IMR-90 (cell line): ENCODE data around the gene DDOST. TPM values are rescaled to one million over a fixed set of nuclear protein-coding genes. Genes with fewer than 3 reads are reported as not detected.

ENCODE experiments used
- ATAC-seq: fragments of 200-7000 bp; cut with Tn5 transposase; 2 replicates; pipeline ENCODE4 v1.9.1; 2020; ENCODE audit warnings: low read depth, mild to moderate bottlenecking, moderate library complexity
- BruUV-seq: library from RNA; stranded (reverse); fragments of 400-500 nt; replicated peaks from 2 replicates; lab custom pipeline; 2021; lab: Mats Ljungman, UMichigan
- CTCF ChIA-PET: fragments of 300-600 bp; formaldehyde crosslinking; extraction: SDS; loops from one replicate; lab custom pipeline; 2021; ENCODE audit warnings: antibody characterized with exemption; lab: Yijun Ruan, JAX
- POLR2A ChIA-PET: fragments of 300-600 bp; sonication (Branson Sonifier 250); formaldehyde crosslinking; loops from one replicate; lab custom pipeline; 2022; ENCODE audit warnings: antibody characterized with exemption; ENCODE audit not compliant: unreplicated experiment; lab: Charles Lee
- DNase-seq: peaks from one replicate; pipeline ENCODE4 v3.0.0; 2013
- H2AFZ ChIP-seq: replicated peaks from 2 replicates; pipeline ENCODE3; 2013; ENCODE audit warnings: low read length, mild to moderate bottlenecking; ENCODE audit not compliant: poor library complexity
- H2AK5ac ChIP-seq: 2 replicates; pipeline ENCODE4 v1.6.1; 2013; ENCODE audit warnings: low read depth, low read length, inconsistent platforms
- H2AK9ac ChIP-seq: replicated peaks from 2 replicates; pipeline ENCODE3; 2013; ENCODE audit warnings: mild to moderate bottlenecking, low read depth, low read length, moderate library complexity; ENCODE audit not compliant: poor library complexity
- H2BK120ac ChIP-seq: 2 replicates; pipeline ENCODE4 v1.6.1; 2013; ENCODE audit warnings: low read depth, low read length, inconsistent platforms
- H2BK15ac ChIP-seq: 3 replicates; pipeline ENCODE4 v1.6.1; 2013; ENCODE audit warnings: low read depth, low read length, inconsistent platforms
- H2BK20ac ChIP-seq: 2 replicates; pipeline ENCODE4 v1.6.1; 2013; ENCODE audit warnings: low read depth, mild to moderate bottlenecking, inconsistent platforms, low read length, moderate library complexity
- H2BK5ac ChIP-seq: 2 replicates; pipeline ENCODE4 v1.6.1; 2013; ENCODE audit warnings: mild to moderate bottlenecking, low read depth, low read length, inconsistent platforms; ENCODE audit not compliant: poor library complexity, severe bottlenecking
- H3K14ac ChIP-seq: replicated peaks from 2 replicates; pipeline ENCODE4 v1.6.1; 2013; ENCODE audit warnings: low read depth, low read length, inconsistent platforms
- H3K18ac ChIP-seq: 2 replicates; pipeline ENCODE4 v1.6.1; 2013; ENCODE audit warnings: low read depth, low read length, control low read depth
- H3K23ac ChIP-seq: 2 replicates; pipeline ENCODE4 v1.6.1; 2013; ENCODE audit warnings: low read depth, low read length, inconsistent platforms
- H3K27ac ChIP-seq: 2 replicates; pipeline ENCODE4 v1.5.1; 2013; ENCODE audit warnings: mild to moderate bottlenecking, control low read depth, low read length; ENCODE audit not compliant: insufficient read depth
- H3K27me3 ChIP-seq: 2 replicates; pipeline ENCODE4 v1.6.1; 2013; ENCODE audit warnings: low read length; ENCODE audit not compliant: control insufficient read depth, insufficient read depth
- H3K36me3 ChIP-seq: 2 replicates; pipeline ENCODE4 v1.6.1; 2013; ENCODE audit warnings: low read length, mixed read lengths; ENCODE audit not compliant: control insufficient read depth, insufficient read depth
- H3K4ac ChIP-seq: 2 replicates; pipeline ENCODE4 v1.6.1; 2013; ENCODE audit warnings: low read depth, low read length, inconsistent platforms
- H3K4me1 ChIP-seq: 2 replicates; pipeline ENCODE4 v1.6.1; 2013; ENCODE audit warnings: low read length, mixed read lengths; ENCODE audit not compliant: control insufficient read depth, insufficient read depth
- H3K4me2 ChIP-seq: 2 replicates; pipeline ENCODE4 v1.6.1; 2013; ENCODE audit warnings: low read depth, mild to moderate bottlenecking, control low read depth, low read length, moderate library complexity
- H3K4me3 ChIP-seq: 2 replicates; pipeline ENCODE4 v1.5.1; 2013; ENCODE audit warnings: low read depth, mild to moderate bottlenecking, control low read depth, low read length, moderate library complexity; ENCODE audit not compliant: insufficient read depth
- H3K56ac ChIP-seq: 2 replicates; pipeline ENCODE4 v1.6.1; 2013; ENCODE audit warnings: low read length, inconsistent platforms; ENCODE audit not compliant: insufficient read depth; ENCODE audit errors: extremely low read depth
- H3K79me1 ChIP-seq, 2 experiments: 2 replicates each; pipeline ENCODE4 v1.6.1; 2013; ENCODE audit warnings: low read length in 2 of 2, inconsistent platforms in 1 of 2, low read depth in 1 of 2
- H3K9ac ChIP-seq: 2 replicates; pipeline ENCODE4 v1.6.1; 2013; ENCODE audit warnings: low read depth, low read length, control low read depth
- H3K9me1 ChIP-seq: 2 replicates; pipeline ENCODE4 v1.6.1; 2013; ENCODE audit warnings: low read length, inconsistent platforms; ENCODE audit not compliant: insufficient read depth
- H3K9me3 ChIP-seq: 2 replicates; pipeline ENCODE4 v1.6.1; 2013; ENCODE audit warnings: low read length; ENCODE audit not compliant: control insufficient read depth, insufficient read depth
- H4K20me1 ChIP-seq: 2 replicates; pipeline ENCODE4 v1.6.1; 2013; ENCODE audit warnings: low read length, inconsistent platforms; ENCODE audit not compliant: insufficient read depth
- H4K5ac ChIP-seq: 2 replicates; pipeline ENCODE4 v1.6.1; 2013; ENCODE audit warnings: mild to moderate bottlenecking, low read depth, low read length, control low read depth
- H4K8ac ChIP-seq, 2 experiments: 2 replicates each; pipeline ENCODE4 v1.6.1; 2013; ENCODE audit warnings: low read depth in 2 of 2, low read length in 2 of 2, control low read depth in 1 of 2, inconsistent platforms in 1 of 2
- H4K91ac ChIP-seq: 2 replicates; pipeline ENCODE4 v1.6.1; 2013; ENCODE audit warnings: low read depth, low read length, inconsistent platforms; ENCODE audit not compliant: insufficient read depth
- CEBPB ChIP-seq: IDR thresholded peaks from 2 replicates; pipeline ENCODE4 v1.6.1; 2012; ENCODE audit warnings: low read depth, low read length, improper control_type of control experiment
- FOS ChIP-seq: fragments of 150-350 bp; IDR thresholded peaks from 2 replicates; pipeline ENCODE4 v1.6.1; 2016; ENCODE audit warnings: low read depth, low read length
- MAZ ChIP-seq: IDR thresholded peaks from 2 replicates; pipeline ENCODE4 v1.6.1; 2012; ENCODE audit warnings: low read depth, mild to moderate bottlenecking, low read length, improper control_type of control experiment, moderate library complexity, borderline replicate concordance
- NFE2L2 ChIP-seq: fragments of 150-350 bp; IDR thresholded peaks from 2 replicates; pipeline ENCODE4 v1.6.1; 2016; ENCODE audit warnings: low read depth, mild to moderate bottlenecking, low read length
- RCOR1 ChIP-seq: IDR thresholded peaks from 2 replicates; pipeline ENCODE4 v1.6.1; 2012; ENCODE audit warnings: mild to moderate bottlenecking, low read length, improper control_type of control experiment; ENCODE audit not compliant: insufficient replicate concordance
- SMC3 ChIP-seq: fragments of 150-350 bp; IDR thresholded peaks from 2 replicates; pipeline ENCODE4 v1.6.1; 2016; ENCODE audit warnings: low read depth, mild to moderate bottlenecking, antibody characterized with exemption, low read length, moderate library complexity
- USF2 ChIP-seq: fragments of 150-350 bp; IDR thresholded peaks from 2 replicates; pipeline ENCODE4 v1.6.1; 2017; ENCODE audit warnings: mild to moderate bottlenecking, antibody characterized with exemption, low read length, low read depth
- WGBS, 2 experiments: methylation state at CpG; one replicate each; pipeline versions ENCODE4 v1.1.5 to v1.1.7; 2013; ENCODE audit warnings: missing lambda C conversion rate in 2 of 2; ENCODE audit not compliant: insufficient read length in 1 of 2; ENCODE audit errors: extremely low coverage in 2 of 2; 5-methylcytosine and 5-hydroxymethylcytosine counted together
- dilution Hi-C: fragments of 300-500 bp; cut with HindIII; formaldehyde crosslinking; loops from one replicate; pipeline ENCODE4 v1.14.3; 2018; ENCODE audit warnings: low sequenced_read_pairs; ENCODE audit not compliant: unreplicated experiment
- in situ Hi-C: fragments of 300-500 bp; cut with MboI; formaldehyde crosslinking; loops from 3 replicates; pipeline ENCODE4 v1.14.3; 2019; ENCODE audit warnings: low sequenced_read_pairs, inconsistent platforms, mixed read lengths
- intact Hi-C: fragments of 100-400 bp; cut with micrococcal nuclease; formaldehyde crosslinking; loops from 2 replicates; pipeline ENCODE4 v1.10.0; 2022
- polyA plus RNA-seq, 3 experiments: library from polyadenylated mRNA; depleted of rRNA; stranded (reverse); fragments of >200 nt; gene quantifications; 2 replicates each; pipeline ENCODE4 v1.2.3, GENCODE V29; 2012; ENCODE audit warnings: low replicate concordance in 1 of 3
- total RNA-seq: library from RNA; depleted of rRNA; stranded (reverse); fragments of >200 nt; gene quantifications from 2 replicates; pipeline ENCODE4 v1.2.3, GENCODE V29; 2012

The DDOST gene
- total and polyA plus RNA-seq, 2 of the 4 experiments (the other 2 are of a cell fraction): 179 to 477 TPM

- dilution Hi-C loops: no loop called here
- Histone ChIP-seq H3K4me2 (peak overlapping the region; percentile 20; the same call in 1 of the 2 replicates), H3K9me3 (no peaks in the 10 kb centered on the region), H3K36me3 (no peaks in the 10 kb centered on the region), H3K9ac (no peak overlapping the region), H4K91ac (peak overlapping the region; percentile 94), H3K27ac (peak overlapping the region; percentile 61), H2AK5ac (peak overlapping the region; percentile 95), H4K20me1 (no peaks in the 10 kb centered on the region), H3K27me3 (no peaks in the 10 kb centered on the region), H2BK5ac (peak overlapping the region; percentile 98), H3K18ac (peak overlapping the region; percentile 73; the same call in 1 of the 2 replicates), H3K23ac (peak overlapping the region; percentile 90), H4K8ac (peak overlapping the region; percentile 61 to 89), H2AFZ (peak overlapping the region; percentile 50), H2BK20ac (peak overlapping the region; percentile 96), H3K14ac (peak overlapping the region; percentile 92), H3K4me3 (no peak overlapping the region), H2BK15ac (peak overlapping the region; percentile 90; the same call in 2 of the 3 replicates), H2BK120ac (peak overlapping the region; percentile 98), H3K4me1 (peaks cover 22% of the 10 kb centered on the region), H2AK9ac (peak overlapping the region; percentile 96), H3K79me1 (no peaks in the 10 kb centered on the region), H3K56ac (peak overlapping the region; percentile 62), H3K4ac (peak overlapping the region; percentile 96), H4K5ac (peak overlapping the region; percentile 80; the same call in 1 of the 2 replicates), H3K9me1 (peaks cover 26% of the 10 kb centered on the region)
- BruUV-seq: no TSS peak
- peak; percentile 96 for DNase-seq
- TF ChIP-seq RCOR1 (no peak), NFE2L2 (peak; percentile 50), MAZ (peak; percentile 21; the same call in 1 of the 2 replicates), FOS (peak; percentile 91), USF2 (peak; percentile 79; the same call in 1 of the 2 replicates), SMC3 (no peak), CEBPB (peak; percentile 89)
- in situ Hi-C loops: no loop called here
- 100% methylated on average over 1 of the region's 9 CpGs; no CpG with 5 or more reads in 1 of the 2 experiments for WGBS, 2 experiments
- POLR2A ChIA-PET: no interaction called here
- intact Hi-C loops: no loop called here
- CTCF ChIA-PET: interaction anchor here (0.9 kb wide), 1 partner anchor 29 kb away, joined by 5 read pairs; no protein-coding TSS in a partner anchor
- peak; percentile 86 for ATAC-seq
Measured at GRCh38 chr1:20603504-20604464, 57.4 kb downstream of the DDOST start.
